ENCODE data around the gene LRP1B. TPM values are rescaled to one million over a fixed set of nuclear protein-coding genes. Genes with fewer than 3 reads are reported as not detected.

LRP1B gene
- total and polyA plus RNA-seq, 2 of the 8 experiments (the other 6 are each of a cell fraction or from before 2014, with no cell fraction given), result 0.03 TPM; not detected in 1

DNA sequence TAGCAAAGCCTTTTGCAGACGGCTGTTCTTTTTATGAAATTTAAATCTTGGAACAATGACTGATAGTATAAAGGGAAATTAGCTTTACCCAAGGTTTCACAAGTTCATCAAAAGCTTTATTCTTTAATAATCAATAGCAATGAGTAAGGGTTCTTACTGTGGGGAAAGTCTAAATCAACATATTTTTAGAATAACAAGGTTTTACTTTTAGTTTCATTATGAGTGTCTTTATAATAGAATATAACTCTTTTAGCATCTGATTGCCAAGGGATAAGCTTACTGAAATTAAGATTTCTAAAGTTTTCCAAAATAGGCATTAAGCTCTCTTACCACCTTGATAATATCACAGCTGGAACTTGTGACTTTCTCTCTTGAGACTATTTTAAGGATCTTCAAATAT, 1489.7 kb downstream of the LRP1B start:
- H3K9me3 ChIP-seq (ENCODE audit: insufficient read depth in 2 of 2, low read depth in 1 of 2, low read length in 1 of 2), result no peaks in the 10 kb centered on the region; a peak in 1 of 4 replicates

More for the DNA sequence above, 1489.7 kb downstream of the LRP1B start:
- no peak overlapping the region for H3K18ac ChIP-seq (ENCODE audit: extremely low read depth, low read length)
- FAIRE-seq (no peak), DNase-seq (ENCODE audit: low read depth in 1 of 2, low spot score in 2 of 2) (no peak)
- H2BK120ac ChIP-seq (replicated peaks; ENCODE audit: low read depth, low read length), result no peak overlapping the region
- H2BK20ac ChIP-seq (ENCODE audit: low read length), result no peak overlapping the region
- H3K23me2 ChIP-seq (ENCODE audit: low read depth, low read length), result no peaks in the 10 kb centered on the region
- no peaks in the 10 kb centered on the region for H3K36me3 ChIP-seq (ENCODE audit: control insufficient read depth in 2 of 4, insufficient read depth in 4 of 4, low read length in 3 of 4)
- no peaks in the 10 kb centered on the region for H3K4me1 ChIP-seq (replicated peaks in 1 of 4; ENCODE audit: control insufficient read depth in 3 of 4, insufficient read depth in 4 of 4, low read length in 3 of 4)
- H2AFZ ChIP-seq (ENCODE audit: low read length), result no peak overlapping the region
- no peak overlapping the region for H4K5ac ChIP-seq (ENCODE audit: insufficient read length, low read depth, low read length)
- H4K91ac ChIP-seq (replicated peaks; ENCODE audit: insufficient read length, low read length), result no peak overlapping the region
- H2AK5ac ChIP-seq (ENCODE audit: low read depth, low read length), result no peak overlapping the region
- no peak overlapping the region for H3K27ac ChIP-seq (ENCODE audit: low read depth, low read length)
- H2BK12ac ChIP-seq (ENCODE audit: low read depth, low read length), result no peak overlapping the region
- no peaks in the 10 kb centered on the region for H3K79me1 ChIP-seq (ENCODE audit: low read depth, low read length)
- H2BK5ac ChIP-seq (ENCODE audit: low read depth, low read length), result no peak overlapping the region
- ChIA-PET CTCF (ENCODE audit: partially characterized antibody) (no interaction called here), POLR2A (ENCODE audit: partially characterized antibody) (no interaction called here)
- H3K4me3 ChIP-seq (ENCODE audit: extremely low read depth in 1 of 4, insufficient read depth in 2 of 4, low read depth in 3 of 4, low read length in 4 of 4), result no peak overlapping the region
- no peak overlapping the region for H3K14ac ChIP-seq (ENCODE audit: insufficient read length)
- no peaks in the 10 kb centered on the region for H3K79me2 ChIP-seq (ENCODE audit: control insufficient read depth in 1 of 2, insufficient read depth in 2 of 2, low read length in 2 of 2)
- no peak overlapping the region for H4K8ac ChIP-seq (ENCODE audit: extremely low read depth, insufficient read depth, low read length)
- no peaks in the 10 kb centered on the region for H4K20me1 ChIP-seq (replicated peaks in 1 of 2; ENCODE audit: control insufficient read depth in 1 of 2, insufficient read depth in 2 of 2, low read length in 2 of 2)
- H2BK15ac ChIP-seq (ENCODE audit: low read length), result no peak overlapping the region
- H3K4ac ChIP-seq (replicated peaks; ENCODE audit: insufficient read length, low read depth, low read length), result no peak overlapping the region
- H3K27me3 ChIP-seq (replicated peaks in 1 of 4; ENCODE audit: control insufficient read depth in 3 of 4, extremely low read depth in 1 of 4, insufficient read depth in 3 of 4, low read length in 3 of 4), result no peaks in the 10 kb centered on the region
- no peak overlapping the region for H3K56ac ChIP-seq (replicated peaks; ENCODE audit: insufficient read length, low read depth, low read length)
- no peak overlapping the region for H3K9ac ChIP-seq (replicated peaks in 1 of 4; ENCODE audit: extremely low read depth in 1 of 4, low read depth in 3 of 4, low read length in 3 of 4)
- H3K4me2 ChIP-seq (ENCODE audit: insufficient read depth in 1 of 2, low read depth in 2 of 2, low read length in 2 of 2), result no peak overlapping the region
- TF ChIP-seq SP1 (IDR thresholded peaks at IDR 0.05; ENCODE audit: low read depth, low read length), result no peak
- TF ChIP-seq, protein P1, sequence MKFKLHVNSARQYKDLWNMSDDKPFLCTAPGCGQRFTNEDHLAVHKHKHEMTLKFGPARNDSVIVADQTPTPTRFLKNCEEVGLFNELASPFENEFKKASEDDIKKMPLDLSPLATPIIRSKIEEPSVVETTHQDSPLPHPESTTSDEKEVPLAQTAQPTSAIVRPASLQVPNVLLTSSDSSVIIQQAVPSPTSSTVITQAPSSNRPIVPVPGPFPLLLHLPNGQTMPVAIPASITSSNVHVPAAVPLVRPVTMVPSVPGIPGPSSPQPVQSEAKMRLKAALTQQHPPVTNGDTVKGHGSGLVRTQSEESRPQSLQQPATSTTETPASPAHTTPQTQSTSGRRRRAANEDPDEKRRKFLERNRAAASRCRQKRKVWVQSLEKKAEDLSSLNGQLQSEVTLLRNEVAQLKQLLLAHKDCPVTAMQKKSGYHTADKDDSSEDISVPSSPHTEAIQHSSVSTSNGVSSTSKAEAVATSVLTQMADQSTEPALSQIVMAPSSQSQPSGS (IDR thresholded peaks at IDR 0.05; ENCODE audit: low read length), result no peak
- TF ChIP-seq RXRA (IDR thresholded peaks at IDR 0.05; ENCODE audit: insufficient read depth, low read depth, low read length), result no peak
- TF ChIP-seq TBP (IDR thresholded peaks at IDR 0.05; ENCODE audit: low read depth, low read length), result no peak
- TF ChIP-seq KDM5A (IDR thresholded peaks at IDR 0.05; ENCODE audit: low read length), result no peak
- TF ChIP-seq, protein P2, sequence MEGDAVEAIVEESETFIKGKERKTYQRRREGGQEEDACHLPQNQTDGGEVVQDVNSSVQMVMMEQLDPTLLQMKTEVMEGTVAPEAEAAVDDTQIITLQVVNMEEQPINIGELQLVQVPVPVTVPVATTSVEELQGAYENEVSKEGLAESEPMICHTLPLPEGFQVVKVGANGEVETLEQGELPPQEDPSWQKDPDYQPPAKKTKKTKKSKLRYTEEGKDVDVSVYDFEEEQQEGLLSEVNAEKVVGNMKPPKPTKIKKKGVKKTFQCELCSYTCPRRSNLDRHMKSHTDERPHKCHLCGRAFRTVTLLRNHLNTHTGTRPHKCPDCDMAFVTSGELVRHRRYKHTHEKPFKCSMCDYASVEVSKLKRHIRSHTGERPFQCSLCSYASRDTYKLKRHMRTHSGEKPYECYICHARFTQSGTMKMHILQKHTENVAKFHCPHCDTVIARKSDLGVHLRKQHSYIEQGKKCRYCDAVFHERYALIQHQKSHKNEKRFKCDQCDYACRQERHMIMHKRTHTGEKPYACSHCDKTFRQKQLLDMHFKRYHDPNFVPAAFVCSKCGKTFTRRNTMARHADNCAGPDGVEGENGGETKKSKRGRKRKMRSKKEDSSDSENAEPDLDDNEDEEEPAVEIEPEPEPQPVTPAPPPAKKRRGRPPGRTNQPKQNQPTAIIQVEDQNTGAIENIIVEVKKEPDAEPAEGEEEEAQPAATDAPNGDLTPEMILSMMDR (IDR thresholded peaks at IDR 0.05; ENCODE audit: control extremely low read depth in 1 of 3, insufficient read depth in 1 of 3, low read depth in 1 of 3, low read length in 3 of 3), result no peak
- no peak for TF ChIP-seq CBX5 (IDR thresholded peaks at IDR 0.05; ENCODE audit: low read depth, low read length)
- no peak for TF ChIP-seq ASH2L (IDR thresholded peaks at IDR 0.05; ENCODE audit: low read length)
- WGBS, 2 experiments (ENCODE audit: extremely low coverage in 1 of 2, insufficient coverage in 1 of 2, insufficient read length in 1 of 2, insufficient replicate concordance in 2 of 2, low coverage in 1 of 2, low lambda C conversion rate in 2 of 2, missing lambda C conversion rate in 1 of 2), result 93% methylated on average over 1 of the region's 1 CpG; no CpG with 5 or more reads in 1 of the 2 experiments
- no peak overlapping the region for H3K23ac ChIP-seq (ENCODE audit: insufficient read length)

Measured in H1 (cell line).